Activated CD8-positive, alpha-beta memory T cell treated with anti-CD3 and anti-CD28 coated beads for 24 hours (primary cell): ENCODE measurements around the gene FDXACB1.
"Not testable (repeated sequence)": the region's sequence is repeated elsewhere in the genome, so short reads cannot be mapped to it uniquely, and the experiment has no call there.

Experiments
- DNase-seq: peaks from one replicate; pipeline ENCODE4 v3.0.0-alpha.2; 2020

Gene FDXACB1

GRCh38 chr11:111909378-111909777 lies 30.4 kb upstream of the FDXACB1 start:
- no peak for DNase-seq

- no peak for DNase-seq
Observed at GRCh38 chr11:111908639-111909305, 29.8 kb upstream of the FDXACB1 start.

- no peak for DNase-seq
Observed at GRCh38 chr11:111906680-111907079, 27.7 kb upstream of the FDXACB1 start.

GRCh38 chr11:111905411-111905810 lies 26.4 kb upstream of the FDXACB1 start:
- DNase-seq: no peak

GRCh38 chr11:111886844-111887243 lies 7.9 kb upstream of the FDXACB1 start:
- no peak for DNase-seq

- DNase-seq: no peak
Observed at GRCh38 chr11:111886032-111886431, 7.1 kb upstream of the FDXACB1 start.

DNA sequence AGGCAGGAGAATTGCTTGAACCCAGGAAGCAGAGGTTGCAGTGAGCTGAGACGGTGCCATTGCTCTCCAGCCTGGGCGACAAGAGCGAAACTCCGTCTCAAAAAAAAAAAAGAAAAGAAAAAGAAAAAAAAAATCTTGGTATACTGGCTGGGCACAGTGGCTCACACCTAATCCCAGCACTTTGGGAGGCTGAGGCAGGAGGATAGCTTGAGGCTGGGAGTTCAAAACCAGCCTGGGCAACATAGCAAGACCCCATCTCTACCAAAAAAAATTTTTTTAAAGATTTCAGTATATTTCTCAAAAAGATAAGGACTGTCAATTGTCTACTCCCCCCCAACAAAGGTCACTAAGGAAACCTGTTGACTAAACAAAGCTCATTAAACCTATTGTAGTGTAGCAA lies 6.1 kb upstream of the FDXACB1 start:
- DNase-seq: not testable (repeated sequence)

DNA sequence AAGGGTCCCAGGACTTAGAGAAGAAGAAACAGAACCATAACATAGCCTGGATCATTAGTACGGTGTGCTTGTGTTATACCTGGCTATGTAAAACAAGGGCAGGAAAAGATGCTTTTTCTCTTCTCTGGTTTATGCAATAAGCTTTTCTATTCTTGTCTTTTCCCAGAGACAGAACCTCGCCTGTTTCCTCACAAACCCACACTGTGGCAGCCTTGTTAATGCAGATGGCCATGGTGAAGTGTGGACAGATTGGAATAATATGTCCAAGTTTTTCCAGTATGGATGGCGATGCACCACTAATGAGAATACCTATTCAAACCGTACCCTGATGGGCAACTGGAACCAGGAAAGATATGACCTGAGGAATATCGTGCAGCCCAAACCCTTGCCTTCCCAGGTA lies 3.2 kb upstream of the FDXACB1 start:
- DNase-seq: no peak

GRCh38 chr11:111879637-111879960 lies 634 bp upstream of the FDXACB1 start:
- no peak for DNase-seq

DNA sequence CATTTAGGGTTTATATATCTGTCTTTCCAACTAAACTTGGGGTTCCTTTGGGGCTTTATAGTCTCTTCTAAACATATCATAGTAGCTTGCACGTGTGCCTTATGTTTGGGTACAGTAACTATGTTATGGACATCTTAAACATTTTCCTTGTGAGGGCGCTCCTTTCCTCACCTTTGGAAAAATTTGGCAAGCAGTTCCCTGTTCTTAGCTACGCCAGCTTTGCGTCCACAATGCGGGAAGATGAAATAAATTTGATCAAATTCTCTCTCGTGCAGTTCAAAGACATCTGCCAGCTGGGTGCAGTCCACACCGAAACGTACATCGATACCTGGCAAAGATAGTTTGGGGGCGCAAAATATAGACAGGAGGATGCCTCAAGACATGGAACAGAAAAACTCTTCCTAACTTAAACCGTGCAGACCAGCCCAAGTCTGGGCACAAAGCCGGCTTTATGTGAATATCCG lies 548 bp downstream of the FDXACB1 start:
- DNase-seq: no peak

GRCh38 chr11:111871693-111872161 lies 7.2 kb downstream of the FDXACB1 start:
- no peak for DNase-seq

DNA sequence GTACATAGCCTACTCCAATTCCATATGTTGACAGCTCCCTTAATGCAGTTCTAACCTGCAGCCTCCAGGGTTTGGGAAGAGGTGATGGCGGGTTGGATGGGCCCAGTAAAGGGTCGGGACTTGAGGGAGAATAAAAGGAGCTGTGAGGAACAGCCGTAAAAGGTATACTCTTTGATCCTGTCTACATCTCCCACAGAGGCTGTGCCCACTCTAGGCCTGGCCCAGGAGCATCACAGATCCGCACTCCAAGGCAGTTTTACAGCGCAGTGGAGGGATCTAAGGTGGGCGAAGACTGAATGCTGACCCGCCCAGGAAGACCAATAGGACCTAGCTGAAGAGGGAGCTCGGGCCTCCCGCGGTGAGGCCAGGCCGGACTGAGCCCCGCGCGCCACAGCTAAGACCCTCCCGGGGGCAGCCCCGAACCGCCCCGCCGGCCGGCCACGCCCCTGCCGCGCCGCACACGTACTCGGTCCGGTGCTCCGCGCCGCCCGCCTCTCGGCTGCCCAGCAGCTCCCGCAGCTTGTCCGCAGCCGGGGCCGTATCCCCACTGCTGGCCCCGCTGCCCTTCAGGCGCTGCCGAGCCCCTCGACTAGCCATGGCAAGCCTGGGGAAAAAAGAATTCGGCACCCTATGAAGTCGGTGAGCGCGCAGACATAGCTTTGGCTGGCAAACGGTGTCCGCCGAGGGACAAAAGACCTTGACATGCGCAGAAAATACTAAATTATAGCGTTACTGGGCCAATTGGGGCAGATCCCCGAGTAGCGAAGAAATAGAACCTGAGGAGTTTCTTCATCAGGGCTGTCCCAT lies 7.9 kb downstream of the FDXACB1 start, which contains the start of gene ALG9:
ALG9 (minus strand) TSS at position 696 of the 807 bp plus-strand sequence; CDS start at position 597, 99 bp downstream.
- peak; percentile 98 for DNase-seq

DNA sequence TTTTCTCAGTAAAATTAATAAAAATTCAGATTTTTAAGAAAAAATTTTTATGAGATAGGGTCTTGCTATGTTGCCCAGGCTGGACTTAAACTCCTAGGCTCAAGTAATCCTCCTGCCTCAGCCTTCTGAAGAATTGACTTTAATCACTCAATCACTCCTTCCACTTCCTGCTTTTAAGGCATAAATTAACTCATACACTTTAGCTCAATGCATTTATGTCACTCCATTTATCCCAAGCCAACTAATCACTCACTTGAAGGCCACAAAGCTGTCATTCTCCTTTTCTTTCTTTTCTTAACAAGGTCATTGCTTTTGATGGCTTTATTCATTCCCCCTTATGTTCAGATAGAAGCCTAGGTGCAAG lies 8.5 kb downstream of the FDXACB1 start:
- no peak for DNase-seq

GRCh38 chr11:111870113-111870512 lies 8.9 kb downstream of the FDXACB1 start:
- no peak for DNase-seq

GRCh38 chr11:111860257-111860656 lies 18.7 kb downstream of the FDXACB1 start:
- DNase-seq: no peak

DNA sequence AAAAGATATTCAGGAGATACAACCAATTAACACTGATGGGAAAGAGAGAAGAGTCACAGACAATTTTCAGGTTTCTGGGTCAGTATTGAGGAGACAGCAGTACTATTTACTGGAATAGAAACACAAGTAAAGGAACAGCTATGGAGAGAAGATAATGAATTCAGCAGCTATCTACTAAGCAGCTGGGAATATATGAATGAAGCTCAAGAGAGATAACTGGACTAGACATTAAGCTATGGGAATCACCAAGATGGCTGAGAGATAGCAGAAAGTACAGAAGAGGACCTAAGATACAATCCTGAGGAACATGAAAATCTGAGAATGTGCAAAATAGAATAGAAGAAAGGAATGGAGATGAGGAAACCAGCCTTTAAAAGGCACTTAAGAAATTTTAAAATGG lies 23.5 kb downstream of the FDXACB1 start:
- no peak for DNase-seq

DNA sequence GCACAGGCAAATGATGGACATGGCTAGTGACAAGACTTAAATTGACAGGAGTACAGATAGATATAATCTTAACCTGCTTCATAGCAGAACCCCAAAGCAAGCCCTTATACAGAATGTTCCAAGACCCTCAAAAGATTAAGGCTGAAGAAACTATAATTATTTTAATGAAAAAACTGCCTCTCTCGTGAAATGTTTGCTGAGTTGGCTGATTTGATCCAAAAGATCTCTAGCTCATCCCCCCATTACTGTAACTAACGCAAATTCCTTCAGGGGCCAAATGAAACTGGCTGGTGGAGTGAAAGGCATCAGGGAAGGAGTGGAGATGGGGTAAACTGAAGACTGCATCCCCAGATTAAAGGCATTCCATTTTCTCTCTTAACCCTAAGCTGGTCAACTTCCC lies 26.9 kb downstream of the FDXACB1 start:
- DNase-seq: no peak

- DNase-seq: no peak
Observed at GRCh38 chr11:111851636-111852035, 27.3 kb downstream of the FDXACB1 start.

DNA sequence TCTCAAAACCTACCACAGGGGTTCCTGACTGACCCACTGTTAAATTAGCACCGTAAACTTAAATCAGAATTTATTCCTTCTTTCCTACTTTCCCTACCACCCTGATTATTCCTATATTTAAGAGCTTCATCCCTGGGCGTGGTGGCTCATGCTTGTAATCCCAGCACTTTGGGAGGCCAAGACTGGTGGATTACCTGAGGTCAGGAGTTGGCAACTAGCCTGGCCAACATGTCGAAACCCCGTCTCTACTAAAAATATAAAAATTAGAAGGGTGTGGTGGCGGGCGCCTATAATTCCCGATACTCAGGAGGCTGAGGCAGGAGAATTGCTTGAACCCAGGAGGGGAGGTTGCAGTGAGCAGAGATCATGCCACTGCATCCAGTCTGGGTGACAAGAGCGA lies 27.9 kb downstream of the FDXACB1 start:
- no peak for DNase-seq

DNA sequence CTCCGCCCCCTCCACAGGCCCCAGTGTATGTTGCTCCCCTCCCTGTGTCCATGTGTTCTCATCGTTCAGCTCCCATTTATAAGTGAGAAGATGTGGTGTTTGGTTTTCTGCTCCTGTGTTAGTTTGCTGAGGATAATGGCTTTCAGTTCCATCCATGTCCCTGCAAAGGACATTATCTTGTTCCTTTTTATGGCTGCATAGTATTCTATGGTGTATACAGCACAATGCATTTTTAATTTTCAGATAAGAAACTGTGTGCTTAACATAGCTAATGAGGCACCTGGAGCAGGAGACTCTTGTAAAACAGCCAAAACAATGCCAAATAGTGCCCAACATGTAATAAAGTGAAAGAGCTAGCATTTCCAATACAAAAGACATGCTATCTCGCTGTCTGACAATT lies 29.3 kb downstream of the FDXACB1 start:
- DNase-seq: no peak

- no peak for DNase-seq
Observed at GRCh38 chr11:111846636-111847035, 32.3 kb downstream of the FDXACB1 start.

GRCh38 chr11:111846063-111846462 lies 32.9 kb downstream of the FDXACB1 start:
- DNase-seq: no peak

- no peak for DNase-seq
Observed at GRCh38 chr11:111845276-111846028, 33.5 kb downstream of the FDXACB1 start.

GRCh38 chr11:111843661-111844060 lies 35.3 kb downstream of the FDXACB1 start:
- no peak for DNase-seq
